SK-N-SH (cell line): ENCODE measurements around the gene FAM9C. TPM values are rescaled to one million over a fixed set of nuclear protein-coding genes. Genes with fewer than 3 reads are reported as not detected.

Experiments
- CTCF ChIA-PET: fragments of 300-600, 350-600 bp; formaldehyde crosslinking; extraction: SDS; loops from one replicate; lab custom pipeline; 2021; lab: Yijun Ruan, JAX
- POLR2A ChIA-PET: fragments of 350-600 bp; sonication (Branson Sonifier 250); formaldehyde crosslinking; extraction: SDS; loops from one replicate; lab custom pipeline; 2020; ENCODE audit warnings: antibody characterized with exemption, inconsistent platforms; lab: Yijun Ruan, JAX
- DNase-seq: peaks from one replicate; pipeline ENCODE4 v3.0.0; 2012
- H2AFZ ChIP-seq: fragments of 200-600 bp; sonication (generic); 2 replicates; pipeline ENCODE4 v1.8.1; 2016; ENCODE audit warnings: antibody characterized with exemption, mild to moderate bottlenecking, low read depth
- H3F3A ChIP-seq: fragments of 200-600 bp; sonication (generic); replicated peaks from 2 replicates; pipeline ENCODE3; 2016; ENCODE audit warnings: antibody characterized with exemption, mild to moderate bottlenecking; ENCODE audit not compliant: insufficient read depth
- H3K27ac ChIP-seq, 2 experiments: fragments of 200-500 bp in 1 of 2; fragments of 200-600 bp in 1 of 2; sonication (Bioruptor generic) in 1 of 2; sonication (generic), shearing (Covaris generic) in 1 of 2; 2 replicates each; pipeline versions ENCODE4 v1.5.1 to v1.6.1; 2014 to 2016; ENCODE audit warnings: low read depth in 2 of 2, inconsistent platforms in 1 of 2, low read length in 1 of 2, mild to moderate bottlenecking in 1 of 2, mixed read lengths in 1 of 2
- H3K27me3 ChIP-seq: fragments of 200-600 bp; sonication (generic), shearing (Covaris generic); 2 replicates; pipeline ENCODE4 v1.6.1; 2016; ENCODE audit warnings: mixed run types; ENCODE audit not compliant: insufficient read depth
- H3K36me3 ChIP-seq, 2 experiments: fragments of 200-500 bp in 1 of 2; fragments of 200-600 bp in 1 of 2; sonication (Bioruptor generic) in 1 of 2; sonication (generic) in 1 of 2; replicated peaks in 1 of 2; 2 replicates each; pipeline versions ENCODE3 to v1.5.1; 2014 to 2016; ENCODE audit warnings: low read length in 1 of 2, mild to moderate bottlenecking in 1 of 2; ENCODE audit not compliant: insufficient read depth in 2 of 2, control insufficient read depth in 1 of 2
- H3K4me1 ChIP-seq, 2 experiments: fragments of 200-500 bp in 1 of 2; fragments of 200-600 bp in 1 of 2; sonication (Bioruptor generic) in 1 of 2; sonication (generic), shearing (Covaris generic) in 1 of 2; 2 replicates each; pipeline versions ENCODE4 v1.5.1 to v1.6.1; 2014 to 2016; ENCODE audit warnings: low read depth in 1 of 2, low read length in 1 of 2, mixed run types in 1 of 2; ENCODE audit not compliant: insufficient read depth in 2 of 2, control insufficient read depth in 1 of 2
- H3K4me2 ChIP-seq: fragments of 200-600 bp; sonication (generic), shearing (Covaris generic); 2 replicates; pipeline ENCODE4 v1.6.1; 2017; ENCODE audit warnings: mixed run types
- H3K4me3 ChIP-seq, 2 experiments: fragments of 200-500 bp in 1 of 2; fragments of 200-600 bp in 1 of 2; sonication (Bioruptor generic) in 1 of 2; sonication (generic), shearing (Covaris generic) in 1 of 2; 2 replicates each; pipeline versions ENCODE4 v1.5.1 to v1.8.1; 2014 to 2016; ENCODE audit warnings: low read depth in 2 of 2, inconsistent platforms in 1 of 2, low read length in 1 of 2, mild to moderate bottlenecking in 1 of 2, mixed read lengths in 1 of 2, moderate library complexity in 1 of 2
- H3K79me2 ChIP-seq: fragments of 200-600 bp; sonication (generic); 2 replicates; pipeline ENCODE4 v1.8.1; 2017; ENCODE audit warnings: mild to moderate bottlenecking; ENCODE audit not compliant: insufficient read depth
- H3K9ac ChIP-seq: fragments of 200-600 bp; sonication (generic); 2 replicates; pipeline ENCODE4 v1.6.1; 2017; ENCODE audit warnings: mixed run types
- H3K9me2 ChIP-seq: fragments of 200-600 bp; sonication (generic); 2 replicates; pipeline ENCODE4 v1.6.1; 2017; ENCODE audit warnings: mixed run types
- H3K9me3 ChIP-seq: fragments of 200-600 bp; sonication (generic); 2 replicates; pipeline ENCODE4 v1.6.1; 2017; ENCODE audit warnings: mixed run types, mild to moderate bottlenecking, moderate library complexity
- H4K20me1 ChIP-seq: fragments of 200-600 bp; sonication (generic); 2 replicates; pipeline ENCODE4 v1.6.1; 2017; ENCODE audit warnings: mild to moderate bottlenecking, mixed run types; ENCODE audit not compliant: insufficient read depth
- CHD2 ChIP-seq: fragments of 150-350 bp; IDR thresholded peaks from 2 replicates; pipeline ENCODE4 v1.6.1; 2018; ENCODE audit warnings: low read length; ENCODE audit not compliant: partially characterized antibody
- ELF1 ChIP-seq: IDR thresholded peaks from 2 replicates; pipeline ENCODE4 v1.4.0; 2012
- EP300 ChIP-seq, 2 experiments: IDR thresholded peaks; 2 replicates each; pipeline versions ENCODE4 v1.4.0 to v1.6.1; 2012; ENCODE audit warnings: borderline replicate concordance in 1 of 2, low read depth in 1 of 2, low read length in 1 of 2
- FOSL2 ChIP-seq: IDR thresholded peaks from 2 replicates; pipeline ENCODE4 v1.4.0; 2012; ENCODE audit warnings: low read depth, mild to moderate bottlenecking, moderate library complexity, borderline replicate concordance
- GABPA ChIP-seq: IDR thresholded peaks from 2 replicates; pipeline ENCODE4 v1.4.0; 2012; ENCODE audit warnings: low read depth, mild to moderate bottlenecking
- JUND ChIP-seq: IDR thresholded peaks from 2 replicates; pipeline ENCODE4 v1.4.0; 2012
- MEF2A ChIP-seq: IDR thresholded peaks from 2 replicates; pipeline ENCODE4 v1.4.0; 2012; ENCODE audit warnings: low read depth, borderline replicate concordance
- NFIC ChIP-seq: IDR thresholded peaks from 2 replicates; pipeline ENCODE4 v1.4.0; 2012; ENCODE audit warnings: borderline replicate concordance
- POLR2AphosphoS5 ChIP-seq: IDR thresholded peaks from 2 replicates; pipeline ENCODE4 v1.6.1; 2012; ENCODE audit warnings: low read depth, low read length
- RAD21 ChIP-seq: IDR thresholded peaks from 2 replicates; pipeline ENCODE4 v1.6.1; 2012; ENCODE audit warnings: mild to moderate bottlenecking, low read length
- RFX5 ChIP-seq: IDR thresholded peaks from 2 replicates; pipeline ENCODE4 v1.6.1; 2012; ENCODE audit warnings: mild to moderate bottlenecking, improper control_type of control experiment, low read length
- RXRA ChIP-seq: IDR thresholded peaks from 2 replicates; pipeline ENCODE4 v1.4.0; 2012; ENCODE audit warnings: low read depth, mild to moderate bottlenecking, borderline replicate concordance
- SMC3 ChIP-seq: IDR thresholded peaks from 2 replicates; pipeline ENCODE4 v1.6.1; 2012; ENCODE audit warnings: low read depth, low read length, improper control_type of control experiment
- TCF12 ChIP-seq: IDR thresholded peaks from 2 replicates; pipeline ENCODE4 v1.4.0; 2012
- WGBS: methylation state at CpG from one replicate; pipeline ENCODE4 v1.1.6; 2017; ENCODE audit warnings: low lambda C conversion rate; 5-methylcytosine and 5-hydroxymethylcytosine counted together
- polyA plus RNA-seq, 3 experiments: library from polyadenylated mRNA; depleted of rRNA; stranded (reverse); fragments of >200 nt; gene quantifications; 2 replicates each; pipeline ENCODE4 v1.2.3, GENCODE V29; 2012
- TF ChIP-seq, protein P1 (sequence below): IDR thresholded peaks from 2 replicates; pipeline ENCODE4; 2012
- TF ChIP-seq, protein P2 (sequence below): IDR thresholded peaks from 2 replicates; pipeline ENCODE4 v1.6.1; 2012; ENCODE audit warnings: mild to moderate bottlenecking, low read depth, low read length, moderate library complexity

Gene FAM9C
- polyA plus RNA-seq, 1 of the 3 experiments (the other 2 are of a cell fraction): 2.6 TPM

DNA sequence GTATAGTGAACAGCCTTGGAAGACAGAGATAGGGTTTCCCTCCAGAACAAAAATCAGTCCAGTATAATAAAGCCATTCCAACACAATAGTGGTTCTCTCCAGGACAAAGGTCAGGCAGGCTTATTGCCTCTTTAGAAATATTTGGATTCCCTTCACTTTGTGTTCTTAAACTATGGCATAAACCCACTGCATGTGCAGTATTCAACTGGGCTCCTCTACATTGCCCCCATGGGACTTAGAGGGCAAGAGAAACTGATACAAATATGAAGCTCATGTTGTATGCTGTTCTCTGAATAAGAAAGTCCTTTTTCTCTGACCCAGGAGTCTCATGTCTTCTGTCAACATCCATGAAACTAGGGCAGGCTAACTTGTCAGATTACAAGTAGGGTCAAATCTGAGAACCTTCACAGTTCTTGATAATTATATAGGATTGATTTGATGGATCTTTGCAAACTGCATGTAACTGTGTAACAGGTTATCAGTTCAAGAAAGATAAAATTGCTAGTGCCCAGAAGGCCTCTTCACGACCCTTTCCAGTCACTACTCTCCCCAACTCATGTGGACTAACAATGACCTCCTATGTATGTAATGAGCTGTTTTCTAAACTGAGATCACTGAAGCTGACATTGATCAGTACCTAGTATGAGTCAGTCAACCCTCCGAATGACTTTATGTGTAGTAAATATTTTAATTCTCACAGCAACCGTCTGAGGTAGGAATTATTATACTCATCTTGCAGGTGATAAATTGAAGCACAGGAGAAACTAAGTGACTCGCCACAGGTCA lies 31.9 kb upstream of the FAM9C start:
- ChIA-PET POLR2A (no interaction called here), CTCF (no interaction called here)
- 45% methylated on average over 4 of the region's 4 CpGs for WGBS

DNA sequence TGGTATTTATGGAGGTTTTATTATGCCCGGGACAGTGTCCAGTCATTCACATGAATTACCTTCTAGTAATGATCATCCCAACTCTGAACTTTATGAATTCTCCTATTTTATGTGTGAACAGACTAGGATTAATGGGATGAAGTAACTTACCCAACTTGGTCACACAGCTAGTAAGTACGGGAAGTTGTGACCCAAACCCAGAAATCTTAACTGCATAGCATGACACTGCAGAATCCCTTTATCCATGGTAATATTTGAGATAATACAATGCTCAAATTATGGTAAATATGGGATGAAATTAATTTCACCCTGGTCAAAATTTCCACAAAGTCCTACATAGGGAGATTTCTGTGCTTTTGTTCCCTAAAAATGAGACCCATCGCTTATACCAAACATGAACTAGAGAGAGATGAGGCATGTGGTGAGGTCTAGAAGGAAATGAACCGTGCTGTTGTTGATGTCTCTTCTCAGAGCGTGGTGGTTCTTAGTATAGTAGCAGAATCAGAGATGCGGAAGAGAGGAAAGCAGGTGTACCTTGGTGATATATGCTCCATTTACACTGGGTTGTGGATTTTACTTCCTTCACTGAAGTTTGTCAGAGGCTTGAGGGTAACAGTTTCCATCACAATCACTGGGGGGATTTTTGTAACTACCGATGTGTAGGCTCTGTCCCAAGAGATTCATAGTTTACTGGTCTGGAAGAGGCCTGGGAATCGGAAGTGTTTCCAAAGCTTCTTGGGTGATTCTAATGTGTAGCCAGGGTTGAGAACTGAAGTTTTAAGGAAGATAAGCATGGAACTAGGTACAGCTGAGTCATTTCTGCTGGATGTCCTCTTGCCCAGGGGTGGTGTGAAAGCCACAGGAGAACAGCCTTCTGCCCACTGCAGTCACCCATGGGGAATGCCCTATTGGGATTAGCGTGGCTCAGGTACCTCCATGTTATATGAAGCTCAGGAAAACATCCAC lies 30.2 kb upstream of the FAM9C start:
- Histone ChIP-seq H3K9me3 (no peaks in the 10 kb centered on the region), H3K27me3 (no peaks in the 10 kb centered on the region), H2AFZ (0 out of 2 replicates have a peak overlapping the region, but pooled peaks have one; percentile 10), H3K4me1 (0 out of 4 replicates have a peak, but pooled peaks cover 0 to 7% of the 10 kb centered on the region in 2 experiments), H3K4me2 (no peak overlapping the region), H3K79me2 (no peaks in the 10 kb centered on the region), H3K36me3 (no peaks in the 10 kb centered on the region), H4K20me1 (no peaks in the 10 kb centered on the region), H3K9me2 (no peaks in the 10 kb centered on the region), H3K27ac (no peak overlapping the region), H3K9ac (no peak overlapping the region), H3F3A (peaks cover 14% of the 10 kb centered on the region), H3K4me3 (no peak overlapping the region)
- 61% methylated on average over 9 of the region's 9 CpGs for WGBS
- TF ChIP-seq JUND: no peak
- TF ChIP-seq ELF1: no peak
- TF ChIP-seq CHD2: no peak
- TF ChIP-seq RXRA: no peak
- TF ChIP-seq GABPA: no peak
- no peak for TF ChIP-seq SMC3
- TF ChIP-seq EP300 (IDR thresholded peaks at IDR 0.05; ENCODE audit: borderline replicate concordance in 1 of 2, low read depth in 1 of 2, low read length in 1 of 2): no peak
- TF ChIP-seq FOSL2: no peak
- no peak for TF ChIP-seq POLR2AphosphoS5
- no peak for TF ChIP-seq MEF2A
- TF ChIP-seq TCF12: no peak
- TF ChIP-seq, protein P1, sequence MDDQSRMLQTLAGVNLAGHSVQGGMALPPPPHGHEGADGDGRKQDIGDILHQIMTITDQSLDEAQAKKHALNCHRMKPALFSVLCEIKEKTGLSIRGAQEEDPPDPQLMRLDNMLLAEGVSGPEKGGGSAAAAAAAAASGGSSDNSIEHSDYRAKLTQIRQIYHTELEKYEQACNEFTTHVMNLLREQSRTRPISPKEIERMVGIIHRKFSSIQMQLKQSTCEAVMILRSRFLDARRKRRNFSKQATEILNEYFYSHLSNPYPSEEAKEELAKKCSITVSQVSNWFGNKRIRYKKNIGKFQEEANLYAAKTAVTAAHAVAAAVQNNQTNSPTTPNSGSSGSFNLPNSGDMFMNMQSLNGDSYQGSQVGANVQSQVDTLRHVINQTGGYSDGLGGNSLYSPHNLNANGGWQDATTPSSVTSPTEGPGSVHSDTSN: no peak
- TF ChIP-seq NFIC: no peak
- no peak for TF ChIP-seq RFX5
- no peak for TF ChIP-seq RAD21
- TF ChIP-seq, protein P2, sequence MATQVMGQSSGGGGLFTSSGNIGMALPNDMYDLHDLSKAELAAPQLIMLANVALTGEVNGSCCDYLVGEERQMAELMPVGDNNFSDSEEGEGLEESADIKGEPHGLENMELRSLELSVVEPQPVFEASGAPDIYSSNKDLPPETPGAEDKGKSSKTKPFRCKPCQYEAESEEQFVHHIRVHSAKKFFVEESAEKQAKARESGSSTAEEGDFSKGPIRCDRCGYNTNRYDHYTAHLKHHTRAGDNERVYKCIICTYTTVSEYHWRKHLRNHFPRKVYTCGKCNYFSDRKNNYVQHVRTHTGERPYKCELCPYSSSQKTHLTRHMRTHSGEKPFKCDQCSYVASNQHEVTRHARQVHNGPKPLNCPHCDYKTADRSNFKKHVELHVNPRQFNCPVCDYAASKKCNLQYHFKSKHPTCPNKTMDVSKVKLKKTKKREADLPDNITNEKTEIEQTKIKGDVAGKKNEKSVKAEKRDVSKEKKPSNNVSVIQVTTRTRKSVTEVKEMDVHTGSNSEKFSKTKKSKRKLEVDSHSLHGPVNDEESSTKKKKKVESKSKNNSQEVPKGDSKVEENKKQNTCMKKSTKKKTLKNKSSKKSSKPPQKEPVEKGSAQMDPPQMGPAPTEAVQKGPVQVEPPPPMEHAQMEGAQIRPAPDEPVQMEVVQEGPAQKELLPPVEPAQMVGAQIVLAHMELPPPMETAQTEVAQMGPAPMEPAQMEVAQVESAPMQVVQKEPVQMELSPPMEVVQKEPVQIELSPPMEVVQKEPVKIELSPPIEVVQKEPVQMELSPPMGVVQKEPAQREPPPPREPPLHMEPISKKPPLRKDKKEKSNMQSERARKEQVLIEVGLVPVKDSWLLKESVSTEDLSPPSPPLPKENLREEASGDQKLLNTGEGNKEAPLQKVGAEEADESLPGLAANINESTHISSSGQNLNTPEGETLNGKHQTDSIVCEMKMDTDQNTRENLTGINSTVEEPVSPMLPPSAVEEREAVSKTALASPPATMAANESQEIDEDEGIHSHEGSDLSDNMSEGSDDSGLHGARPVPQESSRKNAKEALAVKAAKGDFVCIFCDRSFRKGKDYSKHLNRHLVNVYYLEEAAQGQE: no peak
- ChIA-PET CTCF (no interaction called here), POLR2A (no interaction called here)
- DNase-seq: no peak

More for the DNA sequence above, 31.9 kb upstream of the FAM9C start:
- H2AFZ ChIP-seq: no peak overlapping the region
- peak overlapping the region in 1 of 2 experiments; percentile 84; a peak in 1 of 4 replicates for H3K27ac ChIP-seq
- no peaks in the 10 kb centered on the region for H3K9me2 ChIP-seq
- TF ChIP-seq, protein P1: peak; percentile 24; the same call in 1 of the 2 replicates
- no peak for TF ChIP-seq CHD2
- H3K4me3 ChIP-seq: no peak overlapping the region
- H3K27me3 ChIP-seq: no peaks in the 10 kb centered on the region
- H3K4me1 ChIP-seq: 0 out of 4 replicates have a peak, but pooled peaks cover 0 to 7% of the 10 kb centered on the region in 2 experiments
- no peaks in the 10 kb centered on the region for H3K36me3 ChIP-seq
- H3K79me2 ChIP-seq: no peaks in the 10 kb centered on the region
- H3K9me3 ChIP-seq: no peaks in the 10 kb centered on the region
- H3K4me2 ChIP-seq: no peak overlapping the region
- H4K20me1 ChIP-seq: no peaks in the 10 kb centered on the region
- no peak for DNase-seq
- no peak overlapping the region for H3K9ac ChIP-seq
- peaks cover 14% of the 10 kb centered on the region for H3F3A ChIP-seq
